ENCODE results near the gene HEG1. TPM values are rescaled to one million over a fixed set of nuclear protein-coding genes. Genes with fewer than 3 reads are reported as not detected.

The HEG1 gene
- total and polyA plus RNA-seq, 2 donors (not counting 3 experiments of a cell fraction or from before 2014, with no cell fraction given), result 50.1 to 106 TPM

DNA sequence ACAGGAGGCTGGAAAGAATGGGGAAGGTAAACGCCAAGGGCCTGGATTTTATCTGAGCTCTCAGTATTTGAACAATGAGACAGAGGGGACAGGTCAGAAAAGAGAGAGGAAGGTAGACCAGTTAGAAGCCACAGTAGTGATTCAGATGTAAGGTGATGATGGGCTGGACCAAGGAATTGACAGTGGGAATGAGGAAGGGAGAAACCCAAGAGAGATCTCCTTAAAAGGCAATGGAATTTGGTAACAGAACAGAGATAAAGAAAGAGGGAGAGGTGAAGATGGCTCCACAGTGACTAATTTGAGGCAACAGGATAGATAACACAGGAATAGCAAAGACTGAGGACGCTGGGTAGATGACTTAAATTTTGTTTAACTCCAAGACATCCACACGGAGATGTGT, 11.4 kb upstream of the HEG1 start:
- intact Hi-C loops (cut with micrococcal nuclease), result no loop called here
- no peaks in the 10 kb centered on the region for H3K9me1 ChIP-seq (replicated peaks; ENCODE audit: control insufficient read depth, extremely low read depth, insufficient read depth, low read length)
- FAIRE-seq, result no peak

More for the DNA sequence above, 11.4 kb upstream of the HEG1 start:
- no peak overlapping the region for H2AFZ ChIP-seq (ENCODE audit: low read depth, low read length)
- H3K79me2 ChIP-seq (ENCODE audit: control insufficient read depth, insufficient read depth, low read length), result no peaks in the 10 kb centered on the region
- no peaks in the 10 kb centered on the region for H3K27me3 ChIP-seq (ENCODE audit: control insufficient read depth in 2 of 2, insufficient read depth in 2 of 2, low read length in 2 of 2)
- no peaks in the 10 kb centered on the region for H4K20me1 ChIP-seq (replicated peaks; ENCODE audit: control insufficient read depth, extremely low read depth, insufficient read depth, low read length)
- H3K4me2 ChIP-seq (ENCODE audit: insufficient read depth, low read length), result no peak overlapping the region
- dilution Hi-C loops (cut with MboI; ENCODE audit: extremely low pct_ligation_motif_present, low sequenced_read_pairs), result no loop called here
- no peaks in the 10 kb centered on the region for H3K36me3 ChIP-seq (ENCODE audit: control insufficient read depth in 2 of 2, extremely low read depth in 1 of 2, insufficient read depth in 2 of 2, low read length in 2 of 2)
- TF ChIP-seq EZH2 (IDR thresholded peaks at IDR 0.05; ENCODE audit: borderline replicate concordance, low read depth, low read length, severe bottlenecking), result no peak
- no peak for TF ChIP-seq MYC (IDR thresholded peaks at IDR 0.05; ENCODE audit: low read depth, low read length)
- TF ChIP-seq GATA2 (IDR thresholded peaks at IDR 0.05; ENCODE audit: insufficient read depth, insufficient read length, low read depth, low read length), result no peak
- no peak for TF ChIP-seq POLR2AphosphoS5 (IDR thresholded peaks at IDR 0.05; ENCODE audit: insufficient read depth, low read depth, low read length)
- TF ChIP-seq FOS (IDR thresholded peaks at IDR 0.05; ENCODE audit: borderline replicate concordance, insufficient read depth, low read length), result no peak
- no peak for TF ChIP-seq JUN (IDR thresholded peaks at IDR 0.05; ENCODE audit: borderline replicate concordance, insufficient read depth, insufficient read length, low read depth)
- TF ChIP-seq CTCF (IDR thresholded peaks at IDR 0.05; ENCODE audit: extremely low read depth in 1 of 2, insufficient read depth in 1 of 2, low read depth in 1 of 2, low read length in 2 of 2), result no peak
- TF ChIP-seq POLR2A (IDR thresholded peaks at IDR 0.05; ENCODE audit: low read depth, low read length), result no peak
- no peak for TF ChIP-seq MAX (IDR thresholded peaks at IDR 0.05; ENCODE audit: insufficient read depth, insufficient read length)
- no peak overlapping the region for H3K9ac ChIP-seq (replicated peaks; ENCODE audit: extremely low read depth, insufficient read depth, low read length)
- H3K4me3 ChIP-seq (replicated peaks in 1 of 3; ENCODE audit: insufficient read depth in 1 of 3, low read depth in 1 of 3, low read length in 3 of 3), result no peak overlapping the region
- POLR2A ChIA-PET, result no interaction called here
- CTCF ChIA-PET, result no interaction called here
- peaks cover 16% of the 10 kb centered on the region for H3K4me1 ChIP-seq (ENCODE audit: control insufficient read depth, extremely low read depth, insufficient read depth, low read length)
- BruUV-seq (replicated peaks), result no TSS peak
- no peak for DNase-seq (ENCODE audit: low read depth, low spot score)
- H3K9me3 ChIP-seq (replicated peaks; ENCODE audit: control insufficient read depth, insufficient read depth, low read length), result no peaks in the 10 kb centered on the region
- H3K27ac ChIP-seq (ENCODE audit: insufficient read depth, low read depth, low read length), result no peak overlapping the region
